Measurements from ENCODE around the gene PPARA.

DNA sequence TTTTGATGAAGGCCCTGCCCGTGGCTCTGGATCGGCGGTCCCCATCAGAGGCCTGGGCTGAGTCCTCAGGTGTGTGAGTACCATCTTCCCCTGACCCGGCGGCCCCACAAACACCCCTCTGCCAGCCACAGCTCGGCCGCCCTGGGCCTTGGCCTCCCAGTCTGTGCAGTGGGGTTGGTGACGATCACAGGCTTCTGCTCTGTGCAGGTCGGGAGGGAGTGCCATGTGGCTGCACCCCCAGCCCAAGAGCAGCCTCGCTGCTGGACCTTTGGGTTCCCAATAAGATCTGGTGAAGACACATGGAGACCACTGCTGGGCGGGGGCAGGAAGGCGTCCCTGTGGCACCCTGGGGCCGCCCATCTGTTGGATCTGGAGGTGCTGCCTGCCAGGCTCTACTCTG, 47.1 kb upstream of the PPARA start:
- TF ChIP-seq POLR2AphosphoS5 (IDR thresholded peaks at IDR 0.05; ENCODE audit: low read depth, low read length), result no peak
- no peak for TF ChIP-seq RAD21 (IDR thresholded peaks at IDR 0.05; ENCODE audit: low read length)
- TF ChIP-seq, protein P1, sequence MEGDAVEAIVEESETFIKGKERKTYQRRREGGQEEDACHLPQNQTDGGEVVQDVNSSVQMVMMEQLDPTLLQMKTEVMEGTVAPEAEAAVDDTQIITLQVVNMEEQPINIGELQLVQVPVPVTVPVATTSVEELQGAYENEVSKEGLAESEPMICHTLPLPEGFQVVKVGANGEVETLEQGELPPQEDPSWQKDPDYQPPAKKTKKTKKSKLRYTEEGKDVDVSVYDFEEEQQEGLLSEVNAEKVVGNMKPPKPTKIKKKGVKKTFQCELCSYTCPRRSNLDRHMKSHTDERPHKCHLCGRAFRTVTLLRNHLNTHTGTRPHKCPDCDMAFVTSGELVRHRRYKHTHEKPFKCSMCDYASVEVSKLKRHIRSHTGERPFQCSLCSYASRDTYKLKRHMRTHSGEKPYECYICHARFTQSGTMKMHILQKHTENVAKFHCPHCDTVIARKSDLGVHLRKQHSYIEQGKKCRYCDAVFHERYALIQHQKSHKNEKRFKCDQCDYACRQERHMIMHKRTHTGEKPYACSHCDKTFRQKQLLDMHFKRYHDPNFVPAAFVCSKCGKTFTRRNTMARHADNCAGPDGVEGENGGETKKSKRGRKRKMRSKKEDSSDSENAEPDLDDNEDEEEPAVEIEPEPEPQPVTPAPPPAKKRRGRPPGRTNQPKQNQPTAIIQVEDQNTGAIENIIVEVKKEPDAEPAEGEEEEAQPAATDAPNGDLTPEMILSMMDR (IDR thresholded peaks at IDR 0.05), result no peak
